Erythroblast (primary cell): Measurements from ENCODE around the gene RASAL1.
"Not testable (repeated sequence)": the region's sequence is repeated elsewhere in the genome, so short reads cannot be mapped to it uniquely, and the experiment has no call there.

ENCODE experiments used
- DNase-seq, 2 experiments: peaks; one replicate each; lab custom pipeline; 2025; lab: John Stamatoyannopoulos, UW
- GATA1 ChIP-seq: IDR thresholded peaks from 2 replicates; pipeline ENCODE4 v1.6.1; 2011; ENCODE audit warnings: low read depth, mild to moderate bottlenecking, control low read depth, low read length, moderate library complexity
- POLR2A ChIP-seq: IDR thresholded peaks from 2 replicates; pipeline ENCODE4 v1.6.1; 2011; ENCODE audit warnings: mild to moderate bottlenecking, low read length

RASAL1 gene

DNA sequence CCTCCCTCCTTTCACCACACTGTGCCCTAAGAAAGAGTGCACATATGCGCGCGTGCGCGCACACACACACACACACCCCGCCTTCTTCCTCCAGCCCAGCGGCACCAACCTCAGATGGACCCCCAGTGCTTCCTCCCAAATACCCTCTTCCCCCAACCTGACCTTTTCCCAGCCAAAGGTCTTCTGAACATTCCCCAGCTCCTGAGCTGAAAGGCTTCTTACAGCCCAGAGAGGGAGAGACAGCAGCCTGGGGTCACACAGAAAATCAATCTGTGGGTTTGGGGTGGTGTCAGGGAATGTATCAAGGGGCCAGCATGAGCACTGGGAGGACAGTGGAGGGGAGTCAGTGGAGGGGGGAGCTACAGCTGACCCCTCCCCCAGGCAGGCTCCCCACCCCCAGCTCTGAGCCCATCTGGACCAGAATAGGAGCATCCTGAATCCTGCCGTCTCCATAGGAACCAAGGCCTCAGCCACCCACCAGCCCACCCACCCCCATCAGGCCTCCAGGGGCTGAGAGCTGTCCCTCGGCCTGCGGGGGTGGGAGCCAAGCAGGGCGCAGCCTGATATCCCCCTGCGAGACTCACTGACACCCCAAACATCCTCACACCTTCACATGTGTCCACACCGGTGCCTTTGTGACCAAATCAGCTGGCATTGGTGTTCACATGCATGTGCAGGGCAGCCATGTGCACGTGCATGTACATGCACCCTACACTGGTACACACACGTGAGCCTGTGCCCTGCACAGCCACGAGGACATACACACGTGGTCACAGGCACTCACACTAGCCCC lies 5.7 kb downstream of the RASAL1 start:
- no peak for TF ChIP-seq POLR2A
- TF ChIP-seq GATA1: no peak

DNA sequence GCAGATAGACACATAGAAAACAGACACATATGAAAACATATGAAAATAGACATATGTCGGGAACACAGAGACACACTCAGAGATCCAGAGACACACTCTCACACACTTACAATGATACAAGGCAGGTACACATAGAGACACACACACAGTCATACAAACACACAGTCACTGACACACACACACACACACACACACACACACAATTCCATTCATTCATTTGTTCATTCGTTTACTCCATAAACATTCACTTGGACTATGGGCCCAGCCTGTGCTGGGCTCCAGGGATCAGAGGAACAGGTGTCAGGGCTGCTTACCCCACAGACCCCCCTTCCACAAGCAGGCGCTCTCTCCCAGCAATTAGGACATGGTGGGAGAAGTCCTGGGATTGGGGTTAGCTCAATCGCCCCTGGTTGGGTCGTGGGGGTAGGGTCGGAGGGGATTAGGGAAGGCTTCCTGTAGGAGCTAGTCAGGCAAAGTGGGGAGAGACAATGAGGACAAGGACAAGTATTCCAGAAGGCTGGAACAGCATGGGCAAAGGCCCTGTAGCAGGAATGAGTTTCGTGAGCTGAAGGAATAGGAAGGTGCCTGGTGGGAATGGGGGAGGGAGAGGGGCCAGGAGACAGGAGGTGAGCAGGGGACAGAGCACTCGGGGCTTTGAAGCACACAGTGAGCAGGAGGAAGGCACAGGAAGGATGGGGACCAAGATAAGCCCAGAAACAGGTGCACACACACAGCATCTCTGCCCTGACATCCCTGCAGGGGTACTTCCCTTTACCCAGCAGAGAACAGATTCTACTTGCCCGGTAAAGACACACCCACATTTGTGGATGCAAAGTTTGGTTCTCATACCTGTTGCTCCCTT lies 6.5 kb downstream of the RASAL1 start:
- no peak for DNase-seq
- no peak for TF ChIP-seq GATA1
- no peak for TF ChIP-seq POLR2A

More for the DNA sequence above, 5.7 kb downstream of the RASAL1 start:
- DNase-seq: no peak

- no peak for TF ChIP-seq POLR2A
- no peak for TF ChIP-seq GATA1
- no peak for DNase-seq
Measured at GRCh38 chr12:113127791-113128199, 7.8 kb downstream of the RASAL1 start.

DNA sequence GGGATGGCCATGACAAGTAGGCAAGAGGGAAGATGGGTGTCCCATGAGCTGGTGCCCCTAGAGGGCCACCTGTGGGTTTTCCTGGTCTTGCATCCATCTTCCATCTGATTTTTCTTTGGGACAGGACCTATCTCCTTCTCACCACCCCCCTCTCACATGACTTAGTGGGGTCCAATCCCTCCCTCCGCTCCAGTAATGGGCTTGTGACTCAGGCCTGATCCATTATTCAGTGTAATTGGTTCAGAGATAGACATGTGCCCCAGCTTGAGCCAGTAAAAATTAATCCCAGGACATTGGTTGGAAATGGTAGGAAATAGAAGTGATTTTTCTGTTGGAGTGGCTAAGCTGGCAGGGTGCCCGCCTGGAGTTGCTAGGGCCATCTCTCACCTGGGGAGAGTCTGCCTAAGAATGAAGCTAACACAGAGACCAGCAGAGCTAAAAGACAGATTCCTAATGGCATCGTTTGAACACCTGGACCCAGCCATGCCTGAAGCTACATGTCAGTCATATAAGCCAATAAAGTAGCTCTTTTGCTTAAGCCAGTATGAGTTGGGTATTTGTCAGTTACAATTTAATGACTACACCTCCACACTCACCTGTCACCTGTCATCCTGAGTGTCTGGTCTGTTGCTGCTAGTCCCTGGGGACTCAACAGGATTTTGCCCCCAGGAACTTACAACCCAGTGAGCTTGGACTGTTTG lies 14.7 kb downstream of the RASAL1 start:
- no peak for TF ChIP-seq GATA1
- TF ChIP-seq POLR2A: no peak
- DNase-seq: no peak

DNA sequence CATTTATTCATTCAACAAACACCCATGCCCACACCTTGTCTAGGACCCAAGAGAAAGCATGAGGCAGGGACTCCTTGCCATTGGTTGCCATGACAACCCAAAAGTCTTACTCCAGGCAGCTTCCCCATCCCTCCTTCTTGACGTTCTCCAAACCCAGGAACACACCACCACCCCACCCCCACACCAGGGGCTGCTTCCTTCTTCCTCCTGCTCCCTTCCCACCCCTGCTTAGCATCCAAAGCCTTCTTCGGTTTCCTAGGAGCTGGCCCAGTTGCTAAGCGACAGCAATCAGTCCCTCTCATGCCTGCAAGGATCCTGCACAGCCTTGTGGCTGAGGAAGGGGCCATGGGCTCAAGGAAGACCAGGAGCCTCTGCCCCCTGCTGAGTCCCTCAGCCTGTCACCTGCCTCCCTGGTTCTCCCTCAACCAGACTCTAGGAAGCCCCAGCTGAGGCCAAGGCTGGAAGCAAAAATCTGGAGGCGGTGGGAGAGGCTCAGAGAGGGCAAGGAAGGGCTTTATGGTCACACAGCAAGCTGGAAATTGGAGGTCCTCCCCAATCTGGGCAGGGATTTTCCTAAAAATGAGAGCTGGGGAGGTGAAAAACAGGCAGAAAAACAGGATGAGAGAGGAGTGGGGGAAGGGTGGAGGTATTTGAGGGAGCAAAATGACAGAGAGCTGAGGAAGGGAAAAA lies 15.4 kb downstream of the RASAL1 start:
- TF ChIP-seq GATA1: no peak
- TF ChIP-seq POLR2A: no peak
- DNase-seq: no peak

GRCh38 chr12:113118142-113118541 lies 17.4 kb downstream of the RASAL1 start:
- TF ChIP-seq POLR2A (no peak), GATA1 (no peak)
- no peak for DNase-seq

- DNase-seq: not testable (repeated sequence)
Measured at GRCh38 chr12:113117684-113118083, 17.9 kb downstream of the RASAL1 start.

GRCh38 chr12:113116875-113117274 lies 18.7 kb downstream of the RASAL1 start:
- TF ChIP-seq GATA1: no peak
- TF ChIP-seq POLR2A: no peak
- no peak for DNase-seq

GRCh38 chr12:113115455-113116126 lies 20.0 kb downstream of the RASAL1 start:
- no peak for TF ChIP-seq GATA1
- no peak for TF ChIP-seq POLR2A
- DNase-seq: no peak

- no peak for TF ChIP-seq POLR2A
- no peak for TF ChIP-seq GATA1
- DNase-seq: no peak
Measured at GRCh38 chr12:113114447-113115178, 20.9 kb downstream of the RASAL1 start.

DNA sequence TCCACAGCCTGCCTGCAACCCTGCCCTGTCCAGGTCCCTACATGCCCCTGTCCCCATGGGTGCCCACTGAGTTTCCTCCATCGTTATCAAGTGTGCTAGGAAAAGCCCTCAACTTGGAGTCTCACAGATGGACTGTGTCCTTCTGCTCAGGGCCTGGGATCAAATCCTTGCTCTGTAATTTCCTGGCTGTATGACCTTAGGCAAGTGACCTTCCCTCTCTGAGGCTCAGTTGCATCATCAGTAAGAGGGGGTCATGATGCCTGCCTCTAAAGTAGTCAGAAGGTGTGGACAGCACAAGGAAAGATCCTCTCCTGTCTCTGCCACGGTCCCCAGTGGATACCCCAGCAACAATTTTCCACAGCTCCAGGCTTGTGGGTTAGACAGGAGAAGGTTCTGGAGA lies 22.2 kb downstream of the RASAL1 start:
- no peak for DNase-seq
- TF ChIP-seq GATA1 (no peak), POLR2A (no peak)

- TF ChIP-seq POLR2A (no peak), GATA1 (no peak)
- no peak for DNase-seq
Measured at GRCh38 chr12:113112043-113112899, 23.3 kb downstream of the RASAL1 start.
